GM18499 (cell line): Measurements from ENCODE around the gene HMCN2.
"Not testable (repeated sequence)": the region's sequence is repeated elsewhere in the genome, so short reads cannot be mapped to it uniquely, and the experiment has no call there.

Source experiments
- ATAC-seq: cut with Tn5 transposase; IDR thresholded peaks from one replicate; pipeline ENCODE4 v1.9.1; 2021; ENCODE audit warnings: moderate number of reproducible peaks; ENCODE audit not compliant: insufficient read depth, unreplicated experiment

HMCN2 gene

DNA sequence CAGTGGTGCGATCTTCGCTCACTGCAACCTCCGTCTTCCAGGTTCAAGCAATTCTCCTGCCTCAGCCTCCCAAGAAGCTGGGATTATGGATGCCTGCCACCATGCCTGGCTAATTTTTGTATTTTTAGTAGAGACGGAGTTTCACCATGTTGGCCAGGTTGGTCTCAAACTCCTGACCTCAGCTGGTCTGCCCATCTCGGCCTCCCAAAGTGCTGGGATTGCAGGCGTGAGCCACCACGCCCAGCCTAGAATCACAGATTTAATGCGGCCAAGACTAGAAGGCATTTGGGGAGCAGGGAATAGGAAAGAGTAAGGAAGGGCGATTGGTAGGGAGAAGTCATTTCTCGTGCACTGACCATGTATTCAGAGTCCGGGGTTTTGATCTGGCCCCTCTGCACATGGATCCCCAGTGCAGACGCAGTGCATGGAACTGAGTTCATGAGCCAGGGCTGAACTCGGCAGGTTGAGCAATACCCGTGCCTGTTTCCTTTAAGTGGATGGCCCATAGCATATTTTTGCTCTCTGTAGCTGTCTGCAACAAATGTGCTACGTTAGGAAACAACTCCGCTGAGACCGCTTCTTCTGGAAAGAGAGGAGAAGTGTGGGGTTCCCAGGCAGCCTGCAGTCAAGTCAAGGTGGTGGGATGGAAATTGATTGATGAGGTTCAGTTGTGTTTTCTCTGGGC is 3.4 kb upstream of the HMCN2 start:
- ATAC-seq = no peak

DNA sequence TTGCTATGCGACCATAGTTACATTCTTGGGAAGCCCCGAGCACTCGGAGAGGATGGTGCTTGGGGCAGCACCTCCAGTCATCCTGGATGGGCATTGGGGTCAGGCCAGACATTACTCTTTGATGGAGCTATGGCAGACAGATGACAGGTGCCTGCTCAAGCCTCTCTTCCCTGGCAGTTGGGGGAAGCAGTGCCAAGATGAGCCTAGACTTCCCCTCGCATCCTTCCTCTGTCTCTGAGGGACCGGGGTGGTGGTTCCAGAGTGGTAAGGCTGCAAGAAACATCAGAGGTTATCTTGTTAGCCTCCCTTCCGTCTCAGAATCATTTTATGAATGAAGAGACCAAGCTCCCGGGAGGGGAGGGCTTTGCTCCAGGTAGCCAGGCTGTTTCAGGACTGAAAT is 2.8 kb upstream of the HMCN2 start:
- no peak for ATAC-seq

GRCh38 chr9:130263601-130264413 is 1.8 kb upstream of the HMCN2 start:
- ATAC-seq = no peak

- no peak for ATAC-seq
Measured at GRCh38 chr9:130264414-130265350, 878 bp upstream of the HMCN2 start.

- ATAC-seq = no peak
Measured at GRCh38 chr9:130266236-130267098, 907 bp downstream of the HMCN2 start.

DNA sequence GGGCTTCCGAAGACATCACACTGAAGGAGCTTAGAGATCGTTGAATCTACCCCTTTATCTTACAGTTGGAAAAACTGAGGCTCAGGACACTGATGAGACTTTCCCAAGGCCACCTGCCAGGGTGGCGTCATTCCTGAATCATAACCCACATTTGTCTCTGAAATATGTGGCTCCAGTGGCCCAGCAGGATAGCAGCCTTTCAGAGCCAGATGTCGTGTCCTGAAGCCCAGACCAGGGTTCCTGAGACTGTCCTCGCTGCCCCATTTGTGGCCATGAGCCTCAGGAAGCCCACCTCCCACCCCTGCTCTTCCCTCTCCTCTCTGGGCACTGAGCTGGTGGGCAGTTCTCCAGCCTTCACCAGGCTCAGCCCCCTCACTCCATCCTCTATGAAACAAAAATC is 2.4 kb downstream of the HMCN2 start:
- no peak for ATAC-seq

- ATAC-seq = no peak
Measured at GRCh38 chr9:130268521-130269211, 3.1 kb downstream of the HMCN2 start.

GRCh38 chr9:130271473-130271872 is 5.9 kb downstream of the HMCN2 start:
- ATAC-seq = no peak

- no peak for ATAC-seq
Measured at GRCh38 chr9:130275156-130275555, 9.6 kb downstream of the HMCN2 start.

GRCh38 chr9:130276121-130276520 is 10.6 kb downstream of the HMCN2 start:
- no peak for ATAC-seq

GRCh38 chr9:130276955-130277354 is 11.4 kb downstream of the HMCN2 start:
- no peak for ATAC-seq

DNA sequence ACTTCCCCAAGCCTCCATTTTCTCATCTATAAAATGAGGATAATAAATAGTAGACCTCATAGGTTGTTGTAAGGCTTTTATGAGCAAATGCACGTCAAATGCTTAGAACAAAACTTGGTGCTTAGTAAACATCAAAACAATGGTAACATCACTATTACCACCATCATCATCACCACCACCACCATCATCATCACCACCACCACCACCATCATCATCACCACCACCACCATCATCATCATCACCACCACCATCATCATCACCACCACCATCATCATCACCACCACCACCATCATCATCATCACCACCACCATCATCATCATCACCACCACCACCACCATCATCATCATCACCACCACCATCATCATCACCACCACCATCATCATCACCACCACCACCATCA is 12.0 kb downstream of the HMCN2 start:
- not testable (repeated sequence) for ATAC-seq

DNA sequence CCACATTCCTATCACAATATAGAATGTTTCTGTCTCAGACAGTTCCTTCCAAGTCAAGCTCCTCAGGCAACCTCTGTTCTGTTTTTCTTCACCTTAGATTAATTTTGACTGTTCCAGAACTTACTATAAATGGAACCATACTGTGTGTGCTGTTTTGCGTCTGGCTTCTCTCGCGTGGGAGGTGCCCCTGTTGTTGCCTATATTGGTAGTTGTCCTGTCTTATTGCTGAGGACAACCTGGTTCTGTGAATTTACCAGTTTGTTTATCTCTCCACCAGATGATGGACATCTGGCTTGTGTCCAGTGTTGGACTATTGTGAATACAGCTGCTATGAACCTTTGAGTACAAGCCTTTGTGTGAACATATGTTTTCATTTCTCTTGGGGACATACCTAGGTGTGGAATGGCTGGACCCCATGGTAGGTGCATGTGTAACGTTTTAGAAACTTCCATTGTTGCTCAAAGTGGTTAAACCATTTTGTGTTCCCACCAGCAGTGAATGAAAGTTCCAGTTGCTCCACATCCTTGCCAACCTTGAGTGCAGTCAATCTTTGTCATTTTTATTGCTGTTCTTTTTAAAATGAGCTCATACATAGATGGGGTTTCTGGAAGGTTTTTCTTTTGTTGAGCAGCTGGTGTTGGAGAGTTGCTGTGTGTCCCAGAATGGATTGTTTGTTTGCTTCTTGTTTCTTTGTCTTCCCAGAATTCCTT is 18.1 kb downstream of the HMCN2 start:
- no peak for ATAC-seq

- no peak for ATAC-seq
Measured at GRCh38 chr9:130284249-130284625, 18.7 kb downstream of the HMCN2 start.

DNA sequence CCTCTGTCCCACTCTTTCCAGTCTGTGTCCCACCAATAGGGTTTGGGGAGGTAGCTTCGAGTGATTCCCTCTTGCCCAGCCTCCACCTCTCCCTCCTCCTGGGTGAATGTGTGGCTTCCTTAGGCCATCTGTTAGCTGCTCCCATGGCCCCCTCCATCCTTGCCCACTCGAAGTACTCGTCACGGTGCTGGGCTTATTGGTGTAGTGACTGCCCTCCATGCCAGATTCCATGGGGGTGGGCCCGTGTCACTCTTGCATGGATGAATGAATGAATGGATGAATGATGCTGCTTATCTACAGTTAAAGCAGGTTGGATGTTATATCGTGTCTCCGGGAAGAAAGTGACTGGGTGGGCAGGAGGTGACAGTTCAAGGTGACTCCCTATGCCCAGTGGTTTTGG is 19.1 kb downstream of the HMCN2 start:
- no peak for ATAC-seq

- no peak for ATAC-seq
Measured at GRCh38 chr9:130285271-130285670, 19.7 kb downstream of the HMCN2 start.

DNA sequence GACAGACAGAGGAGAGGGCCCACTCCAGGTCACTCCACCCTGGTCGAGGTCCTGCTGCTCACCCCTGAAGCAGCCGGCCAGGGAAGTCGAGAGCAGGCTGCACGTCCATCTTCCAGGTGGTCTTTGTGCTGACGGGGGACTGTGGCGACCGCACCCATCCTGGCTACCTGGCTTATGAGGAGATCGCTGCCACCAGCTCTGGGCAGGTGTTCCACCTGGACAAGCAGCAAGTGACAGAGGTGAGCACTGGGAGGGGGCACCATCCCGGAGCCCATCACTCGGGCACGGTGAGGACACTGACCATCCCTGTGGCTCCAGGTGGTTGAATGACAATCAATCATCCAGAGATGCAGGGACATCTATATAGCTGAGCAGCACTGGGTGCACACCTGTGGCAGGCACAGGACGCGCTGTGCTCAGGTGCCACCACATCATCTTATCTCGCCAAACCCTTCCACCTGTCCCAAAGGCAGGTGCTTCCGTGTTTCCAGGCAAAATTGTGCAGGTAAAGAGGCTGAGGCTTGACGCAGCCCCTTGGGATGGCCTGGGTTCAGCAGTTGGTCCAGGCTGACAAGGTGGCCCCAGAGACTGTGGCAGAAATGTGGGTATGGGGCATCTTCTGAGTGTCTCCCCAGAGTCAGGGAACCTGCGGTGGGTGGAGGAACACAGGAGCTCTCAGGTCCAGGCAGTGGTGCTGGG is 20.7 kb downstream of the HMCN2 start:
- ATAC-seq = no peak

DNA sequence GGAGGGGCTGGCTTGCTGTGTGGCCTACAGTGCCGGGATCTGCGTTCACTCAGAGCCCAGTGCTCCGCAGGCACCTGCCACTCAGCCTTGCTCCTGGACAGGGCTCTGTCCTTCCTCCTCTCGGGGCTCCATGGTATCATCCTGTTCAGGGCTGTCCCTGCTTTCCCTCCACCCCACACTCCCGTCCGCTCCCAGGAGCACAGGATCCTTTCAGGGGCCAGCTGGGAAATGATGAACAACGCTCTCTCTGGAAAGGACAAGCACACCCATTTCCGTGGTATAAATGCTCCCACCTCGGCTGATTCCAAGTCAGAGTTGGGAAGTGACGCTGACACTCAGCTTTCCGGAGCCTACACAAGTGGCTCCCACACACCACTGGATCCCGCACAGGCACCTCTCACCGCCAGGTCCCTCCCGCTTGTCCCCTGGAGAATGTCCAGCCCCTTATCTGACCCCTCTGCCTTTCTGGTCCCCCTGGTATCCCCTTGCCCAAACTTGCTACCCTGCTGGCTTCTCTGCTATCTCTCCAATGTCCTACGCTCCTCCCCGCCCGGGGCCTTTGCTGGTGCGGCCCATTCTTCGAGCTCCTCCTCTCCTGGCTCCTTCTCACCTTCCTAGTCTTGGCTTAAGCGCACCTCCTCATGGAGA is 21.3 kb downstream of the HMCN2 start:
- no peak for ATAC-seq
